HepG2 (cell line): ENCODE data around the gene HSD17B2. TPM values are rescaled to one million over a fixed set of nuclear protein-coding genes. Genes with fewer than 3 reads are reported as not detected.

Source experiments
- ATAC-seq: fragments of 200-7000 bp; cut with Tn5 transposase; 3 replicates; pipeline ENCODE4 v1.9.1; 2020; ENCODE audit warnings: mild to moderate bottlenecking, moderate library complexity
- BruUV-seq: library from RNA; stranded (reverse); fragments of 400-500 nt; replicated peaks from 2 replicates; lab custom pipeline; 2021; lab: Mats Ljungman, UMichigan
- CTCF ChIA-PET: fragments of 300-600 bp; formaldehyde crosslinking; extraction: SDS; loops from one replicate; lab custom pipeline; 2021; ENCODE audit warnings: low total read pairs, inconsistent platforms, low intra/inter-chr PET ratio; lab: Yijun Ruan, JAX
- POLR2A ChIA-PET: fragments of 350-600 bp; sonication (Branson Sonifier 250); formaldehyde crosslinking; loops from one replicate; lab custom pipeline; 2020; ENCODE audit warnings: antibody characterized with exemption, inconsistent platforms; lab: Yijun Ruan, JAX
- DNase-seq: peaks from one replicate; pipeline ENCODE4 v3.0.0-alpha.2; 2015; ENCODE audit warnings: low spot score
- FAIRE-seq: peaks from 3 replicates; lab custom pipeline; 2011; peaks lifted over from hg19 to GRCh38; lab: Jason Lieb, UNC
- H2AFZ ChIP-seq: one replicate; pipeline ENCODE4 v1.6.1; 2011; ENCODE audit warnings: low read length, inconsistent platforms
- H3K27ac ChIP-seq: fragments of 300-600 bp; 3 replicates; pipeline ENCODE4 v1.8.0; 2011; ENCODE audit warnings: mixed run types, mild to moderate bottlenecking, mixed read lengths, low read length, inconsistent platforms; ENCODE audit not compliant: insufficient read depth; ENCODE audit errors: extremely low read length
- H3K27me3 ChIP-seq, 2 experiments: fragments of 200-600 bp in 1 of 2; 2 replicates in 1 of 2; 3 replicates in 1 of 2; pipeline versions ENCODE4 v1.6.0 to v1.8.0; 2011; ENCODE audit warnings: low read length in 2 of 2, mild to moderate bottlenecking in 2 of 2, moderate library complexity in 2 of 2, inconsistent platforms in 1 of 2; ENCODE audit not compliant: insufficient read depth in 2 of 2, control insufficient read depth in 1 of 2
- H3K36me3 ChIP-seq, 2 experiments: fragments of 200-600 bp in 1 of 2; replicated peaks in 1 of 2; 2 replicates in 1 of 2; 3 replicates in 1 of 2; pipeline versions ENCODE4 v1.5.1 to v1.8.0; 2011; ENCODE audit warnings: low read length in 2 of 2, inconsistent platforms in 1 of 2; ENCODE audit not compliant: insufficient read depth in 2 of 2, control insufficient read depth in 1 of 2
- H3K4me1 ChIP-seq: 2 replicates; pipeline ENCODE4 v1.5.1; 2012; ENCODE audit warnings: low read length, inconsistent platforms; ENCODE audit not compliant: insufficient read depth
- H3K4me2 ChIP-seq: 2 replicates; pipeline ENCODE4 v1.6.0; 2011; ENCODE audit warnings: low read depth, low read length, inconsistent platforms
- H3K4me3 ChIP-seq, 3 experiments: fragments of 200-600 bp in 1 of 3; sonication (generic), shearing (Covaris generic) in 1 of 3; replicated peaks in 1 of 3; 2 replicates each; pipeline ENCODE4 v1.5.1; 2011 to 2016; ENCODE audit warnings: low read length in 3 of 3, inconsistent platforms in 2 of 3, low read depth in 2 of 3, mild to moderate bottlenecking in 2 of 3, control low read depth in 1 of 3, mixed read lengths in 1 of 3; ENCODE audit not compliant: insufficient read depth in 1 of 3
- H3K79me2 ChIP-seq: one replicate; pipeline ENCODE4 v1.6.1; 2011; ENCODE audit warnings: low read length, inconsistent platforms; ENCODE audit not compliant: insufficient read depth
- H3K9ac ChIP-seq: 2 replicates; pipeline ENCODE4 v1.6.0; 2011; ENCODE audit warnings: mild to moderate bottlenecking, low read depth, low read length, inconsistent platforms; ENCODE audit not compliant: insufficient read depth
- H3K9me3 ChIP-seq: 2 replicates; pipeline ENCODE4 v1.5.1; 2012; ENCODE audit warnings: mild to moderate bottlenecking, low read length
- H4K20me1 ChIP-seq: 2 replicates; pipeline ENCODE4 v1.6.0; 2011; ENCODE audit warnings: inconsistent platforms, mild to moderate bottlenecking, low read length, moderate library complexity; ENCODE audit not compliant: insufficient read depth
- ARHGAP35 ChIP-seq: sonication (generic); formaldehyde crosslinking; IDR thresholded peaks from 2 replicates; pipeline ENCODE4 v1.9.0; 2022; ENCODE audit warnings: mild to moderate bottlenecking, inconsistent platforms, moderate library complexity, missing genetic modification reagents, borderline replicate concordance
- ARNTL ChIP-seq: sonication (generic); formaldehyde crosslinking; IDR thresholded peaks from 2 replicates; pipeline ENCODE4 v1.4.0; 2020; ENCODE audit warnings: mild to moderate bottlenecking, missing genetic modification reagents
- CEBPB ChIP-seq: IDR thresholded peaks from 2 replicates; pipeline ENCODE4 v1.6.1; 2011; ENCODE audit warnings: low read depth, low read length, improper control_type of control experiment, borderline replicate concordance
- EHMT2 ChIP-seq: fragments of 200-600 bp; sonication (generic); IDR thresholded peaks from 2 replicates; pipeline ENCODE4 v1.7.0; 2017; ENCODE audit warnings: antibody characterized with exemption, low read depth, low read length, borderline replicate concordance
- GATAD2A ChIP-seq: IDR thresholded peaks from 2 replicates; pipeline ENCODE4 v1.6.1; 2016
- MED8 ChIP-seq: sonication (generic); formaldehyde crosslinking; IDR thresholded peaks from 2 replicates; pipeline ENCODE4 v1.8.1; 2023; ENCODE audit warnings: mild to moderate bottlenecking, missing genetic modification reagents; ENCODE audit not compliant: insufficient replicate concordance
- RAD21 ChIP-seq: fragments of 450-650 bp; formaldehyde crosslinking; IDR thresholded peaks from 2 replicates; pipeline ENCODE4 v1.5.0; 2020; ENCODE audit warnings: mild to moderate bottlenecking
- RXRB ChIP-seq: IDR thresholded peaks from 2 replicates; pipeline ENCODE4 v1.6.1; 2016; ENCODE audit warnings: borderline replicate concordance, missing genetic modification reagents, missing compliant biosample characterization
- SMC3 ChIP-seq: IDR thresholded peaks from 2 replicates; pipeline ENCODE4 v1.6.1; 2011; ENCODE audit warnings: low read length, improper control_type of control experiment
- TARDBP ChIP-seq: sonication (generic); formaldehyde crosslinking; IDR thresholded peaks from 2 replicates; pipeline ENCODE4 v1.8.0; 2022; ENCODE audit warnings: mild to moderate bottlenecking, missing genetic modification reagents
- ZNF615 ChIP-seq: sonication (generic); formaldehyde crosslinking; IDR thresholded peaks from 2 replicates; pipeline ENCODE4 v1.5.0; 2020; ENCODE audit warnings: mild to moderate bottlenecking, missing genetic modification reagents, borderline replicate concordance
- ZSCAN12 ChIP-seq: sonication (generic); formaldehyde crosslinking; IDR thresholded peaks from 2 replicates; pipeline ENCODE4 v1.9.0; 2021; ENCODE audit warnings: mild to moderate bottlenecking, missing genetic modification reagents
- WGBS: methylation state at CpG from one replicate; pipeline ENCODE4 v1.1.6; 2017; ENCODE audit warnings: low lambda C conversion rate; 5-methylcytosine and 5-hydroxymethylcytosine counted together
- in situ Hi-C: cut with HindIII; loops from 2 replicates; pipeline ENCODE4 v1.10.0; 2017; ENCODE audit warnings: low pct_unique_long_range_greater_than_20kb; ENCODE audit not compliant: extremely low pct_ligation_motif_present
- intact Hi-C: fragments of 100-400 bp; cut with micrococcal nuclease; formaldehyde crosslinking; loops from one replicate; pipeline ENCODE4 v1.10.0; 2022; ENCODE audit not compliant: unreplicated experiment
- polyA plus RNA-seq, 8 experiments: library from polyadenylated mRNA; depleted of rRNA in 3 of 8; stranded (reverse) in 7 of 8; unstranded in 1 of 8; fragments of >200 nt; fragmentation: Illumina TruSeq in 4 of 8; extraction: Trizol in 4 of 8; gene quantifications; 2 replicates each; pipeline versions ENCODE4 v1.2.1 to v1.2.3, GENCODE V29; 2011 to 2016; ENCODE audit warnings: low read depth in 4 of 8, missing spikeins in 1 of 8, mixed read lengths in 1 of 8; ENCODE audit not compliant: insufficient read depth in 1 of 8
- total RNA-seq, 5 experiments: library from RNA; depleted of rRNA; stranded (reverse); fragments of >200 nt; fragmentation: Illumina TruSeq; extraction: Trizol; gene quantifications; 2 replicates each; pipeline ENCODE4 v1.2.3, GENCODE V29; 2016; ENCODE audit warnings: low read depth in 1 of 5
- TF ChIP-seq, protein P1 (sequence below): sonication (generic); formaldehyde crosslinking; IDR thresholded peaks from 2 replicates; pipeline ENCODE4 v1.4.0; 2020; ENCODE audit warnings: missing genetic modification reagents, borderline replicate concordance
- TF ChIP-seq, protein P2 (sequence below): sonication (generic); formaldehyde crosslinking; IDR thresholded peaks from 2 replicates; pipeline ENCODE4 v1.8.0; 2022; ENCODE audit warnings: mild to moderate bottlenecking, missing genetic modification reagents, borderline replicate concordance
- TF ChIP-seq, protein P3 (sequence below): IDR thresholded peaks from 2 replicates; pipeline ENCODE4 v1.6.1; 2016; ENCODE audit warnings: low read depth, control low read depth
- TF ChIP-seq, protein P4 (sequence below): sonication (generic); formaldehyde crosslinking; IDR thresholded peaks from 2 replicates; pipeline ENCODE4 v1.4.0; 2020; ENCODE audit warnings: missing genetic modification reagents

Gene HSD17B2
- total and polyA plus RNA-seq, 2 of the 13 experiments (the other 11 are each of a cell fraction or from before 2014, with no cell fraction given), result 26.3 to 69.3 TPM

DNA sequence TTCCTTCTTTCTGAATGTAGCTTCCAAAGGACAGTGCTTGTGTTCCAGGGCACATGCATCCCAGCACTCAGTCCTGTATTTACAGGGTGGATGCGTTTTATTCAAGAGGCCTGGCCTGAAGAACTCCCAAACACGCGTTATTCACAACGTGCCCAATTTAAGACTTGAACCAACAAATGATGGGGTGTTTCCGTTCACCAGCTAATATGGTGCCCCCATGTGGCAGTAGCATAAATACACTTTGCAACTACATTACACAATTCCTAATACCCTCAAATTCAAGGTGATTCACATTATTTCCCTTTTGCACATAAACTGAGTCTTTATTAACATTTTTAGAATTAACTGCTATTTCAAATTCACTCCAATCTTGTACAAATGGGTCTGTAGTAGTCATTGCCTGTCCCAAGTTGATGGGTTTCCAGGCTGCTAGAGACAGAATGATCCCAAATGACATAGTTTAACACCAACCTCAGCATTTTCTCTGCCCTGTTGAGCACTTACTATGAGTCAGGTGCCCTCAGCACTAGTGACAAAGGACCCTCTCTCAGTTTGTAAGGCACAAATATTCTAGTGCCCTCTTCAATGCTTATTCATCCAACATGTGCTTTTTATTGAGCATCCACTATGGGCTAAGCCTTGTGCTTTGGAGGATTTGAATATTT, 26.9 kb downstream of the HSD17B2 start:
- 78% methylated on average over 5 of the region's 5 CpGs for WGBS
- in situ Hi-C loops, result no loop called here
- peaks cover 93% of the 10 kb centered on the region for H3K4me1 ChIP-seq
- ChIA-PET POLR2A (interaction anchor here (1.0 to 3.3 kb wide), 5 partner anchors 19 to 168 kb away, joined by 3 to 13 read pairs (median 3); partner anchors contain the start of genes HSD17B2 and MPHOSPH6), CTCF (interaction anchor here (1.4 to 2.2 kb wide), 2 partner anchors 27 to 30 kb away, joined by 7 to 10 read pairs; partner anchors contain the start of gene HSD17B2)
- H3K27me3 ChIP-seq, result no peaks in the 10 kb centered on the region
- H3K9me3 ChIP-seq, result no peaks in the 10 kb centered on the region
- no peaks in the 10 kb centered on the region; a peak in 1 of 5 replicates for H3K36me3 ChIP-seq
- H4K20me1 ChIP-seq, result no peaks in the 10 kb centered on the region
- H3K4me2 ChIP-seq, result peak overlapping the region; percentile 26
- peak overlapping the region in 1 of 3 experiments; percentile 2; a peak in 1 of 6 replicates for H3K4me3 ChIP-seq
- peaks cover 35% of the 10 kb centered on the region for H3K79me2 ChIP-seq
- H3K27ac ChIP-seq, result peak overlapping the region; percentile 54
- no TSS peak for BruUV-seq
- peak; percentile 15; the same call in 2 of the 3 replicates for ATAC-seq
- H2AFZ ChIP-seq, result no peak overlapping the region
- DNase-seq, result no peak
- FAIRE-seq, result peak; percentile 48
- intact Hi-C loops, result loop anchor here (2.0 kb wide), 1 partner anchor 27 kb away; the partner anchor contains the start of gene HSD17B2
- no peak overlapping the region for H3K9ac ChIP-seq
- TF ChIP-seq TARDBP (CRISPR knock-in tag) (peak; percentile 8; the same call in 1 of the 2 replicates), ZNF615 (no peak), SMC3 (peak; percentile 56; the same call in 1 of the 2 replicates), ARNTL (CRISPR knock-in tag) (no peak), RAD21 (CRISPR knock-in tag) (peak; percentile 36; the same call in 1 of the 2 replicates), RXRB (CRISPR knock-in tag) (0 out of 2 replicates have a peak, but pooled peaks have one; percentile 26), GATAD2A (0 out of 2 replicates have a peak, but pooled peaks have one; percentile 25), ARHGAP35 (CRISPR knock-in tag) (no peak), ZSCAN12 (no peak), MED8 (CRISPR knock-in tag) (no peak), CEBPB (peak; percentile 53; the same call in 1 of the 2 replicates), EHMT2 (no peak)
- TF ChIP-seq, protein P1, sequence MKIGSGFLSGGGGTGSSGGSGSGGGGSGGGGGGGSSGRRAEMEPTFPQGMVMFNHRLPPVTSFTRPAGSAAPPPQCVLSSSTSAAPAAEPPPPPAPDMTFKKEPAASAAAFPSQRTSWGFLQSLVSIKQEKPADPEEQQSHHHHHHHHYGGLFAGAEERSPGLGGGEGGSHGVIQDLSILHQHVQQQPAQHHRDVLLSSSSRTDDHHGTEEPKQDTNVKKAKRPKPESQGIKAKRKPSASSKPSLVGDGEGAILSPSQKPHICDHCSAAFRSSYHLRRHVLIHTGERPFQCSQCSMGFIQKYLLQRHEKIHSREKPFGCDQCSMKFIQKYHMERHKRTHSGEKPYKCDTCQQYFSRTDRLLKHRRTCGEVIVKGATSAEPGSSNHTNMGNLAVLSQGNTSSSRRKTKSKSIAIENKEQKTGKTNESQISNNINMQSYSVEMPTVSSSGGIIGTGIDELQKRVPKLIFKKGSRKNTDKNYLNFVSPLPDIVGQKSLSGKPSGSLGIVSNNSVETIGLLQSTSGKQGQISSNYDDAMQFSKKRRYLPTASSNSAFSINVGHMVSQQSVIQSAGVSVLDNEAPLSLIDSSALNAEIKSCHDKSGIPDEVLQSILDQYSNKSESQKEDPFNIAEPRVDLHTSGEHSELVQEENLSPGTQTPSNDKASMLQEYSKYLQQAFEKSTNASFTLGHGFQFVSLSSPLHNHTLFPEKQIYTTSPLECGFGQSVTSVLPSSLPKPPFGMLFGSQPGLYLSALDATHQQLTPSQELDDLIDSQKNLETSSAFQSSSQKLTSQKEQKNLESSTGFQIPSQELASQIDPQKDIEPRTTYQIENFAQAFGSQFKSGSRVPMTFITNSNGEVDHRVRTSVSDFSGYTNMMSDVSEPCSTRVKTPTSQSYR (CRISPR knock-in tag), result no peak
- TF ChIP-seq, protein P2, sequence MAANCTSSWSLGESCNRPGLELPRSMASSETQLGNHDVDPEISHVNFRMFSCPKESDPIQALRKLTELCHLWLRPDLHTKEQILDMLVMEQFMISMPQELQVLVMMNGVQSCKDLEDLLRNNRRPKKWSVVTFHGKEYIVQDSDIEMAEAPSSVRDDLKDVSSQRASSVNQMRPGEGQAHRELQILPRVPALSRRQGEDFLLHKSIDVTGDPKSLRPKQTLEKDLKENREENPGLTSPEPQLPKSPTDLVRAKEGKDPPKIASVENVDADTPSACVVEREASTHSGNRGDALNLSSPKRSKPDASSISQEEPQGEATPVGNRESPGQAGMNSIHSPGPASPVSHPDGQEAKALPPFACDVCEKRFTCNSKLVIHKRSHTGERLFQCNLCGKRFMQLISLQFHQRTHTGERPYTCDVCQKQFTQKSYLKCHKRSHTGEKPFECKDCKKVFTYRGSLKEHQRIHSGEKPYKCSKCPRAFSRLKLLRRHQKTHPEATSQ (CRISPR knock-in tag), result no peak
- TF ChIP-seq, protein P3, sequence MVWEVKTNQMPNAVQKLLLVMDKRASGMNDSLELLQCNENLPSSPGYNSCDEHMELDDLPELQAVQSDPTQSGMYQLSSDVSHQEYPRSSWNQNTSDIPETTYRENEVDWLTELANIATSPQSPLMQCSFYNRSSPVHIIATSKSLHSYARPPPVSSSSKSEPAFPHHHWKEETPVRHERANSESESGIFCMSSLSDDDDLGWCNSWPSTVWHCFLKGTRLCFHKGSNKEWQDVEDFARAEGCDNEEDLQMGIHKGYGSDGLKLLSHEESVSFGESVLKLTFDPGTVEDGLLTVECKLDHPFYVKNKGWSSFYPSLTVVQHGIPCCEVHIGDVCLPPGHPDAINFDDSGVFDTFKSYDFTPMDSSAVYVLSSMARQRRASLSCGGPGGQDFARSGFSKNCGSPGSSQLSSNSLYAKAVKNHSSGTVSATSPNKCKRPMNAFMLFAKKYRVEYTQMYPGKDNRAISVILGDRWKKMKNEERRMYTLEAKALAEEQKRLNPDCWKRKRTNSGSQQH (CRISPR knock-in tag), result no peak
- TF ChIP-seq, protein P4, sequence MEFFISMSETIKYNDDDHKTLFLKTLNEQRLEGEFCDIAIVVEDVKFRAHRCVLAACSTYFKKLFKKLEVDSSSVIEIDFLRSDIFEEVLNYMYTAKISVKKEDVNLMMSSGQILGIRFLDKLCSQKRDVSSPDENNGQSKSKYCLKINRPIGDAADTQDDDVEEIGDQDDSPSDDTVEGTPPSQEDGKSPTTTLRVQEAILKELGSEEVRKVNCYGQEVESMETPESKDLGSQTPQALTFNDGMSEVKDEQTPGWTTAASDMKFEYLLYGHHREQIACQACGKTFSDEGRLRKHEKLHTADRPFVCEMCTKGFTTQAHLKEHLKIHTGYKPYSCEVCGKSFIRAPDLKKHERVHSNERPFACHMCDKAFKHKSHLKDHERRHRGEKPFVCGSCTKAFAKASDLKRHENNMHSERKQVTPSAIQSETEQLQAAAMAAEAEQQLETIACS (CRISPR knock-in tag), result no peak
